Rectal smooth muscle tissue (tissue), 1 donor: ENCODE measurements around the gene TBC1D23.
"Not testable (repeated sequence)": the region's sequence is repeated elsewhere in the genome, so short reads cannot be mapped to it uniquely, and the experiment has no call there.

Source experiments
- H3K27ac ChIP-seq: one replicate; pipeline ENCODE4 v1.7.0; 2013; ENCODE audit warnings: low read depth, low read length, inconsistent platforms
- H3K27me3 ChIP-seq: one replicate; pipeline ENCODE4 v1.7.0; 2013; ENCODE audit warnings: low read length; ENCODE audit not compliant: control insufficient read depth, insufficient read depth
- H3K36me3 ChIP-seq: one replicate; pipeline ENCODE4 v1.7.0; 2013; ENCODE audit warnings: low read length; ENCODE audit not compliant: control insufficient read depth, insufficient read depth
- H3K4me1 ChIP-seq: one replicate; pipeline ENCODE4 v1.7.0; 2013; ENCODE audit warnings: low read length; ENCODE audit not compliant: control insufficient read depth, insufficient read depth
- H3K4me3 ChIP-seq: one replicate; pipeline ENCODE4 v1.7.0; 2013; ENCODE audit warnings: low read length
- H3K9ac ChIP-seq: one replicate; pipeline ENCODE4 v1.7.0; 2013; ENCODE audit warnings: low read length

Gene TBC1D23

GRCh38 chr3:100260685-100261484, at the start of gene TBC1D23:
Gene TBC1D23 (plus strand): TSS chr3:100260992. CDS start chr3:100261019, 27 bp downstream.
- Histone ChIP-seq H3K36me3 (no peaks in the 10 kb centered on the region), H3K4me1 (peaks cover 10% of the 10 kb centered on the region), H3K4me3 (peak within 1 kb of the TSS; percentile 98)

GRCh38 chr3:100213891-100214573, 46.8 kb upstream of the TBC1D23 start:
- Histone ChIP-seq H3K27me3 (no peaks in the 10 kb centered on the region), H3K27ac (peak overlapping the region; percentile 11), H3K4me1 (peaks cover 14% of the 10 kb centered on the region)

More at GRCh38 chr3:100260685-100261484, at the start of gene TBC1D23:
- H3K9ac ChIP-seq: peak within 1 kb of the TSS; percentile 99
- H3K27me3 ChIP-seq: no peaks in the 10 kb centered on the region
- peak within 1 kb of the TSS; percentile 98 for H3K27ac ChIP-seq

GRCh38 chr3:100214574-100214964, 46.2 kb upstream of the TBC1D23 start:
- Histone ChIP-seq H3K36me3 (no peaks in the 10 kb centered on the region), H3K9ac (no peak overlapping the region), H3K27ac (no peak overlapping the region), H3K4me1 (peaks cover 14% of the 10 kb centered on the region), H3K4me3 (no peak overlapping the region), H3K27me3 (no peaks in the 10 kb centered on the region)

More at GRCh38 chr3:100213891-100214573, 46.8 kb upstream of the TBC1D23 start:
- Histone ChIP-seq H3K36me3 (no peaks in the 10 kb centered on the region), H3K9ac (no peak overlapping the region), H3K4me3 (no peak overlapping the region)

GRCh38 chr3:100216713-100217112, 44.1 kb upstream of the TBC1D23 start:
- Histone ChIP-seq H3K9ac (no peak overlapping the region), H3K4me3 (no peak overlapping the region), H3K27ac (no peak overlapping the region), H3K36me3 (no peaks in the 10 kb centered on the region), H3K4me1 (no peaks in the 10 kb centered on the region), H3K27me3 (no peaks in the 10 kb centered on the region)

GRCh38 chr3:100221159-100221558, 39.6 kb upstream of the TBC1D23 start:
- H3K27ac ChIP-seq: no peak overlapping the region
- H3K27me3 ChIP-seq: no peaks in the 10 kb centered on the region
- no peaks in the 10 kb centered on the region for H3K36me3 ChIP-seq
- no peaks in the 10 kb centered on the region for H3K4me1 ChIP-seq
- H3K9ac ChIP-seq: no peak overlapping the region
- H3K4me3 ChIP-seq: no peak overlapping the region

- Histone ChIP-seq H3K27ac (no peak overlapping the region), H3K9ac (no peak overlapping the region), H3K36me3 (no peaks in the 10 kb centered on the region), H3K27me3 (no peaks in the 10 kb centered on the region), H3K4me3 (no peak overlapping the region), H3K4me1 (no peaks in the 10 kb centered on the region)
Measured at GRCh38 chr3:100225193-100225592, 35.6 kb upstream of the TBC1D23 start.

- Histone ChIP-seq H3K9ac (no peak overlapping the region), H3K27ac (no peak overlapping the region), H3K27me3 (no peaks in the 10 kb centered on the region), H3K4me3 (no peak overlapping the region), H3K36me3 (no peaks in the 10 kb centered on the region), H3K4me1 (no peaks in the 10 kb centered on the region)
Measured at GRCh38 chr3:100225883-100226282, 34.9 kb upstream of the TBC1D23 start.

GRCh38 chr3:100226712-100227429, 33.9 kb upstream of the TBC1D23 start:
- Histone ChIP-seq H3K36me3 (no peaks in the 10 kb centered on the region), H3K9ac (no peak overlapping the region), H3K4me1 (no peaks in the 10 kb centered on the region), H3K27ac (peak overlapping the region; percentile 14), H3K4me3 (no peak overlapping the region), H3K27me3 (no peaks in the 10 kb centered on the region)

- Histone ChIP-seq H3K36me3 (no peaks in the 10 kb centered on the region), H3K4me3 (no peak overlapping the region), H3K27ac (no peak overlapping the region)
Measured at GRCh38 chr3:100227511-100227921, 33.3 kb upstream of the TBC1D23 start.

GRCh38 chr3:100228247-100228646, 32.5 kb upstream of the TBC1D23 start:
- Histone ChIP-seq H3K27me3 (no peaks in the 10 kb centered on the region), H3K9ac (no peak overlapping the region), H3K4me3 (no peak overlapping the region), H3K27ac (no peak overlapping the region), H3K4me1 (no peaks in the 10 kb centered on the region), H3K36me3 (no peaks in the 10 kb centered on the region)

More at GRCh38 chr3:100227511-100227921, 33.3 kb upstream of the TBC1D23 start:
- no peak overlapping the region for H3K9ac ChIP-seq
- no peaks in the 10 kb centered on the region for H3K4me1 ChIP-seq
- H3K27me3 ChIP-seq: no peaks in the 10 kb centered on the region

GRCh38 chr3:100229188-100229587, 31.6 kb upstream of the TBC1D23 start:
- H3K27ac ChIP-seq, H3K27me3 ChIP-seq, H3K9ac ChIP-seq, H3K4me1 ChIP-seq, H3K36me3 ChIP-seq, H3K4me3 ChIP-seq: not testable (repeated sequence)

GRCh38 chr3:100230710-100231109, 30.1 kb upstream of the TBC1D23 start:
- H3K27ac ChIP-seq: no peak overlapping the region
- H3K27me3 ChIP-seq: no peaks in the 10 kb centered on the region
- H3K9ac ChIP-seq: no peak overlapping the region
- no peaks in the 10 kb centered on the region for H3K4me1 ChIP-seq
- no peak overlapping the region for H3K4me3 ChIP-seq
- H3K36me3 ChIP-seq: no peaks in the 10 kb centered on the region
